GM19372 (cell line): ENCODE measurements around the gene OR8B8.
"Not testable (repeated sequence)": the region's sequence is repeated elsewhere in the genome, so short reads cannot be mapped to it uniquely, and the experiment has no call there.

Source experiments
- ATAC-seq: cut with Tn5 transposase; IDR thresholded peaks from one replicate; pipeline ENCODE4 v1.9.1; 2021; ENCODE audit warnings: mild to moderate bottlenecking, low read depth, moderate library complexity; ENCODE audit not compliant: unreplicated experiment

OR8B8 gene

GRCh38 chr11:124445646-124446150, at the start of gene OR8B8:
Gene OR8B8 (minus strand): TSS chr11:124445696. CDS start chr11:124441085, 4,611 bp downstream.
- ATAC-seq = no peak

GRCh38 chr11:124493016-124493655, 47.6 kb upstream of the OR8B8 start:
- no peak for ATAC-seq

- ATAC-seq = no peak
Observed at GRCh38 chr11:124483422-124483821, 37.9 kb upstream of the OR8B8 start.

- ATAC-seq = no peak
Observed at GRCh38 chr11:124482362-124483147, 37.1 kb upstream of the OR8B8 start.

- ATAC-seq = no peak
Observed at GRCh38 chr11:124481365-124482323, 36.1 kb upstream of the OR8B8 start.

GRCh38 chr11:124479561-124479960, 34.1 kb upstream of the OR8B8 start:
- no peak for ATAC-seq

- ATAC-seq = no peak
Observed at GRCh38 chr11:124475265-124475664, 29.8 kb upstream of the OR8B8 start.

- ATAC-seq = no peak
Observed at GRCh38 chr11:124474779-124475178, 29.3 kb upstream of the OR8B8 start.

GRCh38 chr11:124474079-124474478, 28.6 kb upstream of the OR8B8 start:
- no peak for ATAC-seq

- no peak for ATAC-seq
Observed at GRCh38 chr11:124473476-124473875, 28.0 kb upstream of the OR8B8 start.

- no peak for ATAC-seq
Observed at GRCh38 chr11:124470561-124471227, 25.2 kb upstream of the OR8B8 start.

GRCh38 chr11:124467381-124467927, 22.0 kb upstream of the OR8B8 start:
- ATAC-seq = no peak

- no peak for ATAC-seq
Observed at GRCh38 chr11:124465368-124465767, 19.9 kb upstream of the OR8B8 start.

GRCh38 chr11:124463990-124464389, 18.5 kb upstream of the OR8B8 start:
- no peak for ATAC-seq

GRCh38 chr11:124463324-124463723, 17.8 kb upstream of the OR8B8 start:
- ATAC-seq = no peak

GRCh38 chr11:124460459-124460858, 15.0 kb upstream of the OR8B8 start:
- ATAC-seq = no peak

- not testable (repeated sequence) for ATAC-seq
Observed at GRCh38 chr11:124459379-124459778, 13.9 kb upstream of the OR8B8 start.

- no peak for ATAC-seq
Observed at GRCh38 chr11:124454552-124454951, 9.1 kb upstream of the OR8B8 start.

GRCh38 chr11:124446916-124447315, 1.4 kb upstream of the OR8B8 start:
- no peak for ATAC-seq

GRCh38 chr11:124442847-124443246, 2.6 kb downstream of the OR8B8 start:
- no peak for ATAC-seq
